ENCODE measurements around the gene DENND4B.
A peak's percentile ranks its signal among the peaks of the same experiment; 100 is the strongest.

DENND4B gene

GRCh38 chr1:153945795-153946621 lies 510 bp downstream of the DENND4B start:
- Histone ChIP-seq H3K9me3 (ENCODE audit: control insufficient read depth, low read length) (no peaks in the 10 kb centered on the region), H3K27ac (peak overlapping the region; percentile 80), H3K4me2 (ENCODE audit: low read length) (peak overlapping the region; percentile 87), H3K36me3 (ENCODE audit: control insufficient read depth, insufficient read depth, low read length) (no peaks in the 10 kb centered on the region), H3K27me3 (ENCODE audit: control insufficient read depth, insufficient read depth, low read length) (no peaks in the 10 kb centered on the region), H3K4me3 (ENCODE audit: low read depth, low read length) (peak overlapping the region; percentile 78), H3K4me1 (no peaks in the 10 kb centered on the region), H2AFZ (peak overlapping the region; percentile 61), H3K9ac (no peak overlapping the region), H3K79me2 (no peaks in the 10 kb centered on the region)
- TF ChIP-seq, protein P1, sequence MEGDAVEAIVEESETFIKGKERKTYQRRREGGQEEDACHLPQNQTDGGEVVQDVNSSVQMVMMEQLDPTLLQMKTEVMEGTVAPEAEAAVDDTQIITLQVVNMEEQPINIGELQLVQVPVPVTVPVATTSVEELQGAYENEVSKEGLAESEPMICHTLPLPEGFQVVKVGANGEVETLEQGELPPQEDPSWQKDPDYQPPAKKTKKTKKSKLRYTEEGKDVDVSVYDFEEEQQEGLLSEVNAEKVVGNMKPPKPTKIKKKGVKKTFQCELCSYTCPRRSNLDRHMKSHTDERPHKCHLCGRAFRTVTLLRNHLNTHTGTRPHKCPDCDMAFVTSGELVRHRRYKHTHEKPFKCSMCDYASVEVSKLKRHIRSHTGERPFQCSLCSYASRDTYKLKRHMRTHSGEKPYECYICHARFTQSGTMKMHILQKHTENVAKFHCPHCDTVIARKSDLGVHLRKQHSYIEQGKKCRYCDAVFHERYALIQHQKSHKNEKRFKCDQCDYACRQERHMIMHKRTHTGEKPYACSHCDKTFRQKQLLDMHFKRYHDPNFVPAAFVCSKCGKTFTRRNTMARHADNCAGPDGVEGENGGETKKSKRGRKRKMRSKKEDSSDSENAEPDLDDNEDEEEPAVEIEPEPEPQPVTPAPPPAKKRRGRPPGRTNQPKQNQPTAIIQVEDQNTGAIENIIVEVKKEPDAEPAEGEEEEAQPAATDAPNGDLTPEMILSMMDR (IDR thresholded peaks at IDR 0.05) = no peak

- peak overlapping the region; percentile 87 for H3K4me2 ChIP-seq (ENCODE audit: low read length)
- H3K9me3 ChIP-seq (ENCODE audit: control insufficient read depth, low read length) = no peaks in the 10 kb centered on the region
- no peak overlapping the region for H3K9ac ChIP-seq
- H3K79me2 ChIP-seq = no peaks in the 10 kb centered on the region
- H3K27me3 ChIP-seq (ENCODE audit: control insufficient read depth, insufficient read depth, low read length) = no peaks in the 10 kb centered on the region
- TF ChIP-seq, protein P1 (IDR thresholded peaks at IDR 0.05) = no peak
- H3K4me1 ChIP-seq = no peaks in the 10 kb centered on the region
- H2AFZ ChIP-seq = peak overlapping the region; percentile 61
- no peaks in the 10 kb centered on the region for H3K36me3 ChIP-seq (ENCODE audit: control insufficient read depth, insufficient read depth, low read length)
- H3K27ac ChIP-seq = peak overlapping the region; percentile 80
- H3K4me3 ChIP-seq (ENCODE audit: low read depth, low read length) = peak overlapping the region; percentile 78
These were observed 1.3 kb downstream of the DENND4B start for GRCh38 chr1:153945131-153945794.

GRCh38 chr1:153944827-153945117 lies 1.7 kb downstream of the DENND4B start:
- H3K36me3 ChIP-seq (ENCODE audit: control insufficient read depth, insufficient read depth, low read length) = no peaks in the 10 kb centered on the region
- H2AFZ ChIP-seq = no peak overlapping the region
- H3K9me3 ChIP-seq (ENCODE audit: control insufficient read depth, low read length) = no peaks in the 10 kb centered on the region
- no peaks in the 10 kb centered on the region for H3K4me1 ChIP-seq
- TF ChIP-seq, protein P1 (IDR thresholded peaks at IDR 0.05) = no peak
- H3K79me2 ChIP-seq = no peaks in the 10 kb centered on the region
- no peaks in the 10 kb centered on the region for H3K27me3 ChIP-seq (ENCODE audit: control insufficient read depth, insufficient read depth, low read length)
- H3K4me3 ChIP-seq (ENCODE audit: low read depth, low read length) = peak overlapping the region; percentile 78
- no peak overlapping the region for H3K9ac ChIP-seq
- peak overlapping the region; percentile 14 for H3K4me2 ChIP-seq (ENCODE audit: low read length)
- peak overlapping the region; percentile 80 for H3K27ac ChIP-seq

DNA sequence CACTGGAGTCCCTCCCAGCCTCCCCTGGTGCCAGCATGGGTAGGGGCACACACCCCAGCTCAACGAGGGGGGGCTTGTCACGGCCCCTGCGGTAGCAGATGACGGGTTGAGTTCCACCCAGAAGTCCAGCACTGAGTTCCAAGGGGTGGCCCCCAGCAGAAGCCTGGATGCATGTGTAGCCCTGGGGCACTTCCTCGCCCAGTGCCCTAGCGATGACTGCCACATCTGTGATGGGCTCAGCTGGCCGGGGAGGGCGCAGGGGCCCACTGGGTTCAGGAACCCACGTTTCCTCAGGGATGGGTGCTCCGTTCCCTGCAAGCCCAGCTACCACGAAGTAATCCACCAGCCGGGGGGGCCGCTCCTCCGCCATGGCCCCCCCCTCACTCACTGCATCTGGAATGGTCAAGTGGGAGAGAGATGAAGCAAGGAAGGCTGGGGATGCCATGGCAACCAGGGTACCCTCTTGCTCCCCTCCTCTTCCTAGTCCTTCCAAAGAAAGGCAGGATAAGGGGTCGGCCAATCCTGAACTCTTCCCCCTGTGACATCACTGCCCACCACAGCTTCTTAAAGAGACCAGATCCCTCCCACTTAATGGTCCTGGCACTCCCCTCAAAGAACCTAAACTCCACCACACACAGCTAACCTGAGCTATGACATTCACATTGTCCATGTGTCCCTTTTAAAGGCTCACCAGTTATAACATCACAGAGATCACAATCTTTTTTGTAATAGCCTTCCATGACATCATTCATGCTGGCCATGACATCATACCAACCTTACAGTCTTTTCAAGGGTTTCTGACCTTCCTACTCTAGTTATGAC lies 2.3 kb downstream of the DENND4B start:
- H3K4me1 ChIP-seq = no peaks in the 10 kb centered on the region
- TF ChIP-seq, protein P1 (IDR thresholded peaks at IDR 0.05) = no peak
- no peak overlapping the region for H3K4me2 ChIP-seq (ENCODE audit: low read length)
- H2AFZ ChIP-seq = no peak overlapping the region
- no peaks in the 10 kb centered on the region for H3K79me2 ChIP-seq
- H3K9me3 ChIP-seq (ENCODE audit: control insufficient read depth, low read length) = no peaks in the 10 kb centered on the region
- H3K9ac ChIP-seq = no peak overlapping the region
- H3K27me3 ChIP-seq (ENCODE audit: control insufficient read depth, insufficient read depth, low read length) = no peaks in the 10 kb centered on the region
- H3K27ac ChIP-seq = peak overlapping the region; percentile 80
- peak overlapping the region; percentile 2 for H3K4me3 ChIP-seq (ENCODE audit: low read depth, low read length)
- no peaks in the 10 kb centered on the region for H3K36me3 ChIP-seq (ENCODE audit: control insufficient read depth, insufficient read depth, low read length)
